Fibroblast of the aortic adventitia (primary cell): ENCODE data around the gene SLCO6A1. TPM values are rescaled to one million over a fixed set of nuclear protein-coding genes. Genes with fewer than 3 reads are reported as not detected.
A peak's percentile ranks its signal among the peaks of the same experiment; 100 is the strongest.

Experiments used
- DNase-seq: peaks from one replicate; pipeline ENCODE4 v3.0.0-alpha.2; 2010; ENCODE audit warnings: low read depth
- H3K4me3 ChIP-seq: 2 replicates; pipeline ENCODE4 v1.5.1; 2011; ENCODE audit warnings: low read depth, mild to moderate bottlenecking, control low read depth, low read length, moderate library complexity
- total RNA-seq: library from RNA; depleted of rRNA; stranded (reverse); fragments of >200 nt; gene quantifications from 2 replicates; pipeline ENCODE4 v1.2.3, GENCODE V29; 2012; ENCODE audit warnings: low replicate concordance
- TF ChIP-seq, protein P1 (sequence below): IDR thresholded peaks from 2 replicates; pipeline ENCODE4 v1.5.1; 2011; ENCODE audit warnings: mild to moderate bottlenecking, low read length, control low read depth, inconsistent platforms; ENCODE audit not compliant: insufficient read depth

The SLCO6A1 gene
- total RNA-seq, 1 donor, result not detected

- H3K4me3 ChIP-seq, result no peak overlapping the region
- DNase-seq, result no peak
- TF ChIP-seq, protein P1, sequence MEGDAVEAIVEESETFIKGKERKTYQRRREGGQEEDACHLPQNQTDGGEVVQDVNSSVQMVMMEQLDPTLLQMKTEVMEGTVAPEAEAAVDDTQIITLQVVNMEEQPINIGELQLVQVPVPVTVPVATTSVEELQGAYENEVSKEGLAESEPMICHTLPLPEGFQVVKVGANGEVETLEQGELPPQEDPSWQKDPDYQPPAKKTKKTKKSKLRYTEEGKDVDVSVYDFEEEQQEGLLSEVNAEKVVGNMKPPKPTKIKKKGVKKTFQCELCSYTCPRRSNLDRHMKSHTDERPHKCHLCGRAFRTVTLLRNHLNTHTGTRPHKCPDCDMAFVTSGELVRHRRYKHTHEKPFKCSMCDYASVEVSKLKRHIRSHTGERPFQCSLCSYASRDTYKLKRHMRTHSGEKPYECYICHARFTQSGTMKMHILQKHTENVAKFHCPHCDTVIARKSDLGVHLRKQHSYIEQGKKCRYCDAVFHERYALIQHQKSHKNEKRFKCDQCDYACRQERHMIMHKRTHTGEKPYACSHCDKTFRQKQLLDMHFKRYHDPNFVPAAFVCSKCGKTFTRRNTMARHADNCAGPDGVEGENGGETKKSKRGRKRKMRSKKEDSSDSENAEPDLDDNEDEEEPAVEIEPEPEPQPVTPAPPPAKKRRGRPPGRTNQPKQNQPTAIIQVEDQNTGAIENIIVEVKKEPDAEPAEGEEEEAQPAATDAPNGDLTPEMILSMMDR, result no peak
These were observed 110.6 kb downstream of the SLCO6A1 start for GRCh38 chr5:102388235-102388634.

GRCh38 chr5:102385365-102385764, 113.4 kb downstream of the SLCO6A1 start:
- no peak overlapping the region for H3K4me3 ChIP-seq
- TF ChIP-seq, protein P1, result no peak
- DNase-seq, result no peak

DNA sequence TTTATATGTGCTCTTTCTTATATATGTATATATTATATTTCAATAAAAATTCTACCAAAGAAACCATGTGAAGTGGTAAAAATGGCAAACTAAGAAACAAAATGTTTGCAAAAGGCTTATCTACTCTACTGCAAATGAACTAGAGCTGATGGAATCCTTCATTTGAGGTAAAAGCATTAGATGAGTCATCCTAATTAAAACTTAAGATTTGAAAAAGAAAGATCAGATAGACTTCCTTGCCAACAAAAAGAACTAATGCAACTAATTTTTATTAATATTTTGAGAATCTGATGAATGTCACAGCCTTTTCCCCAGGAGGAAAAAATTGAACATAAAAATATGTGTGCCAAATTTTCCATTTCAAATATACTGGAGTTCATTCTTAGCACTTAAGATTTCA, 118.6 kb downstream of the SLCO6A1 start:
- TF ChIP-seq, protein P1, result no peak
- H3K4me3 ChIP-seq, result no peak overlapping the region
- DNase-seq, result no peak

- TF ChIP-seq, protein P1, result no peak
- no peak overlapping the region for H3K4me3 ChIP-seq
- no peak for DNase-seq
These were observed 122.9 kb downstream of the SLCO6A1 start for GRCh38 chr5:102375876-102376275.

GRCh38 chr5:102375272-102375671, 123.5 kb downstream of the SLCO6A1 start:
- DNase-seq, result no peak
- TF ChIP-seq, protein P1, result no peak

DNA sequence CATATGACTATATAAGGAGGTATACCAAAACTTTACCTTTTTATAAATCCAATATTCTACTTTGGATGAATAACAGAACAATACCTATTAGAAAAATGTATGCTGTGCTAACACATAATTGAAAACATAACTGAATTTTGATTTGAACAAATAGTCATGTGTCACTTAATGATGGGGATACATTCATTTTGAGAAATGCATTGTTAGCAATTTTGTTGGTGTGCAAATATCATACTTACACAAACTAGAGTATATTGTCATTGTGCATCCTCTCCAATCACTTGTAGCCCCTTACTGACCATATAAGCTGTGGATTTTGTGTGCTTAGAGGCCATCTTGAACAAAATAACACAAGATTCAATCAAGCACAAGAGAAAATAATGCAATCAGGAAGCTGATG, 130.4 kb downstream of the SLCO6A1 start:
- TF ChIP-seq, protein P1, result no peak
- H3K4me3 ChIP-seq, result no peak overlapping the region
- no peak for DNase-seq

More at GRCh38 chr5:102375272-102375671, 123.5 kb downstream of the SLCO6A1 start:
- H3K4me3 ChIP-seq, result no peak overlapping the region

GRCh38 chr5:102341681-102342288, 157.0 kb downstream of the SLCO6A1 start:
- TF ChIP-seq, protein P1, result no peak
- H3K4me3 ChIP-seq, result no peak overlapping the region
- peak; percentile 1 for DNase-seq
